ENCODE results near the gene ADGRB2. TPM values are rescaled to one million over a fixed set of nuclear protein-coding genes. Genes with fewer than 3 reads are reported as not detected.

Gene ADGRB2
- polyA plus RNA-seq, 3 donors, result not detected

DNA sequence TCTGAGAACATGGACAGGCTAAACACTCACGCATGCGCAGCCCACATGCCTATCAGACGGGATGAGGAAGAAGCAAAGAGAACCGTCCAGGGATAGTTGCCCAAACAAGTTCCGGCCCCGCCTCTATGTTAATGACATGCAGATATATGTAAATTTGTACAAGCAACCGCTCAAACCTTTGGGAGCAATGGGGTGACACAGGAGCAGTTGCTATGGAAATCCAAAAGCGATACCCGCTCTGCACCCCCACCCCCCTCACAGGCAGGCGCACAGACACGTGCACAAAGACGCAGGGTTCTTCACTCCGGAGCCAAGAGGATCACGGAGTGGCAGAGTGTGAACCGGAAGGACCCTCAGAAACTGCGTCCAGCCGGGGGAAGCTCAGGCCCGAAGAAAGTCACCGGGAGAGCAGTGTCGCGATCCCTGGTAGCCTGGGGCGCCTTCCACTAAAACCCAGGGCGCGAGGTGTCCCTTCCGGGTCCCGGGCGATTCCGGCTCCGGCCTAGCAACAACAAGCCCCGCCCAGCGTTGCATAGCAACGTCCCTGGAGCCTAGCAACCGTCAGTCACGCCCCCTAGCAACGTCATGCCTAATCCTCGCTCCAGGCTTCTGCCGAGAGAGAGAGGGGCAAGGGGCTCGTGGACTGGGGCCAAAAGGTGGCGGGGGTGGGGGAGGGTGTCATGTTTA is 24.1 kb upstream of the ADGRB2 start:
- Histone ChIP-seq H3K4me1 (ENCODE audit: control insufficient read depth in 1 of 2, insufficient read depth in 2 of 2, low read length in 2 of 2) (peaks cover 8 to 18% of the 10 kb centered on the region in 2 donors), H3K4me2 (replicated peaks; ENCODE audit: extremely low read depth, low read length, poor library complexity, severe bottlenecking) (peak overlapping the region; percentile 99), H3K4me3 (replicated peaks in 1 of 3; ENCODE audit: low read depth in 2 of 3, low read length in 3 of 3) (peak overlapping the region; percentile 64 to 98 (median 67)), H3K79me2 (ENCODE audit: insufficient read depth, low read length) (no peaks in the 10 kb centered on the region), H3K27me3 (ENCODE audit: control insufficient read depth in 2 of 2, insufficient read depth in 2 of 2, low read length in 2 of 2) (no peaks in the 10 kb centered on the region), H3K9ac (ENCODE audit: insufficient read depth, low read length, poor library complexity, severe bottlenecking) (peak overlapping the region; percentile 97), H3K36me3 (replicated peaks in 1 of 2; ENCODE audit: control insufficient read depth in 1 of 2, insufficient read depth in 2 of 2, low read length in 2 of 2) (no peaks in the 10 kb centered on the region), H3K27ac (ENCODE audit: low read depth in 1 of 2, low read length in 2 of 2) (peak overlapping the region; percentile 94 to 99), H2AFZ (ENCODE audit: insufficient read depth, low read depth, low read length, poor library complexity, severe bottlenecking) (peak overlapping the region; percentile 91), H4K20me1 (ENCODE audit: insufficient read depth, low read length) (no peaks in the 10 kb centered on the region), H3K9me3 (replicated peaks in 1 of 2; ENCODE audit: control insufficient read depth in 1 of 2, insufficient read depth in 1 of 2, low read length in 2 of 2) (no peaks in the 10 kb centered on the region)
- intact Hi-C loops (cut with micrococcal nuclease), result loop anchor here (2.0 to 10.0 kb wide), 7 partner anchors 27 to 1069 kb away; partner anchors contain the start of genes SNRNP40 (in 1 of the 2) and ZCCHC17 (in 1 of the 2)
- peak; percentile 95 to 99 (median 98) for DNase-seq
- H3K27me3 Mint-ChIP-seq (ENCODE audit: low read depth in 3 of 3), result peaks cover 0 to 13% (median 0%) of the 10 kb centered on the region in 3 donors
- peaks cover 8% of the 10 kb centered on the region for H3K4me1 Mint-ChIP-seq
- peak overlapping the region; percentile 94 to 95 for H3K4me3 Mint-ChIP-seq
- H3K27ac Mint-ChIP-seq, result peak overlapping the region; percentile 98 to 100 (median 99)
- no peaks in the 10 kb centered on the region for H3K36me3 Mint-ChIP-seq
- TF ChIP-seq, protein P1, sequence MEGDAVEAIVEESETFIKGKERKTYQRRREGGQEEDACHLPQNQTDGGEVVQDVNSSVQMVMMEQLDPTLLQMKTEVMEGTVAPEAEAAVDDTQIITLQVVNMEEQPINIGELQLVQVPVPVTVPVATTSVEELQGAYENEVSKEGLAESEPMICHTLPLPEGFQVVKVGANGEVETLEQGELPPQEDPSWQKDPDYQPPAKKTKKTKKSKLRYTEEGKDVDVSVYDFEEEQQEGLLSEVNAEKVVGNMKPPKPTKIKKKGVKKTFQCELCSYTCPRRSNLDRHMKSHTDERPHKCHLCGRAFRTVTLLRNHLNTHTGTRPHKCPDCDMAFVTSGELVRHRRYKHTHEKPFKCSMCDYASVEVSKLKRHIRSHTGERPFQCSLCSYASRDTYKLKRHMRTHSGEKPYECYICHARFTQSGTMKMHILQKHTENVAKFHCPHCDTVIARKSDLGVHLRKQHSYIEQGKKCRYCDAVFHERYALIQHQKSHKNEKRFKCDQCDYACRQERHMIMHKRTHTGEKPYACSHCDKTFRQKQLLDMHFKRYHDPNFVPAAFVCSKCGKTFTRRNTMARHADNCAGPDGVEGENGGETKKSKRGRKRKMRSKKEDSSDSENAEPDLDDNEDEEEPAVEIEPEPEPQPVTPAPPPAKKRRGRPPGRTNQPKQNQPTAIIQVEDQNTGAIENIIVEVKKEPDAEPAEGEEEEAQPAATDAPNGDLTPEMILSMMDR (IDR thresholded peaks at IDR 0.05), result no peak
- no peaks in the 10 kb centered on the region for H3K9me3 Mint-ChIP-seq
- WGBS (ENCODE audit: insufficient coverage), result 1% methylated on average over 30 of the region's 39 CpGs

DNA sequence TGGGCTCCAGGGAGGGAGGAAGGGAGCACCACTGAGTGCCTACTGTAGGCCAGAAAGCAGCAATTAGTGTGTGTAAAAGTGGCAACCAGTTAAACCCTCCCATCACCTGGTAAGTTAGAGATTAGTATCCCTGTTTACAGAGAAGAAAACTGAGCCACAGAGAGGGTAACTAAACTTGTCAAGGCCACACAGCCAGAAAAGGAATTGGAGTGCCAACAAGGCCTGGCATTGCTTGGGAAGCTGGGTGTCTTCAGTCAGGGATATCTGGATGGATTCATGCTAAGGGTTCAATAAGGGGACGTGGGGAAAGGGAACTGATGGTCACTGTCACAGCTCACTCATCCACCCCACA is 23.6 kb upstream of the ADGRB2 start:
- Histone ChIP-seq H2AFZ (ENCODE audit: insufficient read depth, low read depth, low read length, poor library complexity, severe bottlenecking) (peak overlapping the region; percentile 91), H4K20me1 (ENCODE audit: insufficient read depth, low read length) (no peaks in the 10 kb centered on the region), H3K4me2 (replicated peaks; ENCODE audit: extremely low read depth, low read length, poor library complexity, severe bottlenecking) (peak overlapping the region; percentile 99), H3K27me3 (ENCODE audit: control insufficient read depth in 2 of 2, insufficient read depth in 2 of 2, low read length in 2 of 2) (no peaks in the 10 kb centered on the region), H3K9me3 (replicated peaks in 1 of 2; ENCODE audit: control insufficient read depth in 1 of 2, insufficient read depth in 1 of 2, low read length in 2 of 2) (no peaks in the 10 kb centered on the region), H3K9ac (ENCODE audit: insufficient read depth, low read length, poor library complexity, severe bottlenecking) (no peak overlapping the region), H3K79me2 (ENCODE audit: insufficient read depth, low read length) (no peaks in the 10 kb centered on the region), H3K4me3 (replicated peaks in 1 of 3; ENCODE audit: low read depth in 2 of 3, low read length in 3 of 3) (peak overlapping the region in 1 of 3 experiments; percentile 98), H3K4me1 (ENCODE audit: control insufficient read depth in 1 of 2, insufficient read depth in 2 of 2, low read length in 2 of 2) (peaks cover 8 to 18% of the 10 kb centered on the region in 2 donors), H3K27ac (ENCODE audit: low read depth in 1 of 2, low read length in 2 of 2) (peak overlapping the region; percentile 94 to 99), H3K36me3 (replicated peaks in 1 of 2; ENCODE audit: control insufficient read depth in 1 of 2, insufficient read depth in 2 of 2, low read length in 2 of 2) (no peaks in the 10 kb centered on the region)
- no peak for DNase-seq
- TF ChIP-seq, protein P1 (IDR thresholded peaks at IDR 0.05), result no peak
- Mint-ChIP-seq H3K9me3 (no peaks in the 10 kb centered on the region), H3K4me1 (peaks cover 8% of the 10 kb centered on the region), H3K36me3 (no peaks in the 10 kb centered on the region), H3K27ac (peak overlapping the region in 6 of 7 donors; percentile 98 to 100 (median 99)), H3K4me3 (peak overlapping the region; percentile 94 to 95), H3K27me3 (ENCODE audit: low read depth in 3 of 3) (peaks cover 0 to 13% (median 0%) of the 10 kb centered on the region in 3 donors)
- intact Hi-C loops (cut with micrococcal nuclease), result loop anchor here (2.0 to 10.0 kb wide), 7 partner anchors 27 to 1069 kb away; partner anchors contain the start of genes SNRNP40 (in 1 of the 2) and ZCCHC17 (in 1 of the 2)
- no CpG with 5 or more reads among the region's 1 CpG for WGBS (ENCODE audit: insufficient coverage)

All from CD14-positive monocyte (primary cell).